GM12878 (cell line): Measurements from ENCODE around the gene WNT7A. TPM values are rescaled to one million over a fixed set of nuclear protein-coding genes. Genes with fewer than 3 reads are reported as not detected.

Source experiments
- ATAC-seq: fragments of 200-7000 bp; cut with Tn5 transposase; 3 replicates; pipeline ENCODE4 v1.9.1; 2020; ENCODE audit warnings: mild to moderate bottlenecking, moderate library complexity
- BruUV-seq: library from RNA; stranded (reverse); fragments of 400-500 nt; replicated peaks from 2 replicates; lab custom pipeline; 2021; lab: Mats Ljungman, UMichigan
- CTCF ChIA-PET: fragments of 300-600 bp; sonication (Branson Sonifier 250); formaldehyde crosslinking; extraction: SDS; loops from one replicate; lab custom pipeline; 2021; ENCODE audit warnings: inconsistent platforms; lab: Yijun Ruan, JAX
- POLR2A ChIA-PET: fragments of 350-600 bp; formaldehyde crosslinking; extraction: SDS; loops from one replicate; lab custom pipeline; 2021; ENCODE audit warnings: inconsistent platforms; lab: Charles Lee
- RAD21 ChIA-PET: fragments of 300-600 bp; sonication (Branson Sonifier 250); formaldehyde crosslinking; loops from one replicate; lab custom pipeline; 2023; ENCODE audit warnings: antibody characterized with exemption; ENCODE audit not compliant: unreplicated experiment; lab: Charles Lee
- SMC1A ChIA-PET: fragments of 300-600 bp; sonication (Branson Sonifier 250); formaldehyde crosslinking; loops from one replicate; lab custom pipeline; 2023; ENCODE audit not compliant: unreplicated experiment, uncharacterized antibody; lab: Charles Lee
- DNase-seq: peaks from one replicate; pipeline ENCODE4 v3.0.0-alpha.2; 2011; ENCODE audit warnings: low read depth, low spot score
- FAIRE-seq: peaks from 3 replicates; lab custom pipeline; 2011; peaks lifted over from hg19 to GRCh38; lab: Jason Lieb, UNC
- H2AFZ ChIP-seq: 2 replicates; pipeline ENCODE4 v1.6.0; 2011; ENCODE audit warnings: low read depth, low read length, control low read depth; ENCODE audit not compliant: control insufficient read depth
- H3K27ac ChIP-seq: 2 replicates; pipeline ENCODE4 v1.5.1; 2011; ENCODE audit warnings: control low read depth; ENCODE audit not compliant: control insufficient read depth, insufficient read depth
- H3K27me3 ChIP-seq, 2 experiments: replicated peaks in 1 of 2; 2 replicates each; pipeline versions ENCODE4 v1.6.0 to v1.6.1; 2011; ENCODE audit warnings: low read length in 1 of 2; ENCODE audit not compliant: control insufficient read depth in 2 of 2, insufficient read depth in 2 of 2
- H3K36me3 ChIP-seq, 2 experiments: 2 replicates each; pipeline ENCODE4 v1.5.1; 2011; ENCODE audit warnings: low read length in 1 of 2; ENCODE audit not compliant: control insufficient read depth in 2 of 2, insufficient read depth in 2 of 2
- H3K4me1 ChIP-seq: 2 replicates; pipeline ENCODE4 v1.6.1; 2011; ENCODE audit warnings: mild to moderate bottlenecking, low read length, moderate library complexity, mixed read lengths; ENCODE audit not compliant: control insufficient read depth, insufficient read depth
- H3K4me2 ChIP-seq: 2 replicates; pipeline ENCODE4 v1.6.0; 2011; ENCODE audit warnings: control low read depth; ENCODE audit not compliant: control insufficient read depth, insufficient read depth
- H3K4me3 ChIP-seq: fragments of 200-600 bp; sonication (generic); 2 replicates; pipeline ENCODE4 v1.5.1; 2016
- H3K79me2 ChIP-seq: 2 replicates; pipeline ENCODE4 v1.6.0; 2011; ENCODE audit warnings: low read length; ENCODE audit not compliant: control insufficient read depth, insufficient read depth
- H3K9ac ChIP-seq: 2 replicates; pipeline ENCODE4 v1.8.0; 2011; ENCODE audit warnings: low read length, control low read depth, mixed read lengths; ENCODE audit not compliant: control insufficient read depth, insufficient read depth
- H3K9me3 ChIP-seq: replicated peaks from 3 replicates; pipeline ENCODE4 v1.5.1; 2011; ENCODE audit warnings: mild to moderate bottlenecking, low read length; ENCODE audit not compliant: control insufficient read depth, insufficient read depth
- H4K20me1 ChIP-seq: 2 replicates; pipeline ENCODE4 v1.6.0; 2011; ENCODE audit not compliant: control insufficient read depth, insufficient read depth
- FOXM1 ChIP-seq: IDR thresholded peaks from 2 replicates; pipeline ENCODE4 v1.6.1; 2012; ENCODE audit warnings: low read depth, mild to moderate bottlenecking, inconsistent platforms, low read length, moderate library complexity
- KLF5 ChIP-seq: fragments of 450-650 bp; IDR thresholded peaks from 2 replicates; pipeline ENCODE4 v1.6.1; 2014; ENCODE audit warnings: mild to moderate bottlenecking; ENCODE audit not compliant: partially characterized antibody
- LARP7 ChIP-seq: fragments of 450-650 bp; IDR thresholded peaks from 2 replicates; pipeline ENCODE4 v1.6.1; 2017; ENCODE audit warnings: mild to moderate bottlenecking
- MYB ChIP-seq: fragments of 150-350 bp; IDR thresholded peaks from 2 replicates; pipeline ENCODE4 v1.6.1; 2014; ENCODE audit warnings: mild to moderate bottlenecking, low read depth, low read length, borderline replicate concordance
- NFIC ChIP-seq: IDR thresholded peaks from 2 replicates; pipeline ENCODE4 v1.6.1; 2012; ENCODE audit warnings: low read depth, mild to moderate bottlenecking, inconsistent platforms, low read length, moderate library complexity
- NR2C2 ChIP-seq: IDR thresholded peaks from 2 replicates; pipeline ENCODE4 v1.6.1; 2011; ENCODE audit warnings: borderline replicate concordance, low read depth; ENCODE audit not compliant: control insufficient read depth, insufficient read length
- PAX8 ChIP-seq: fragments of 450-650 bp; IDR thresholded peaks from 2 replicates; pipeline ENCODE4 v1.6.1; 2017; ENCODE audit warnings: mild to moderate bottlenecking, moderate library complexity
- PML ChIP-seq: IDR thresholded peaks from 2 replicates; pipeline ENCODE4 v1.6.1; 2012; ENCODE audit warnings: low read length, inconsistent platforms
- SPI1 ChIP-seq: IDR thresholded peaks from 2 replicates; pipeline ENCODE4 v1.6.1; 2011; ENCODE audit warnings: low read depth, mild to moderate bottlenecking, low read length, moderate library complexity, borderline replicate concordance; ENCODE audit not compliant: insufficient read depth
- WGBS: methylation state at CpG from one replicate; pipeline ENCODE4 v1.1.6; 2016; ENCODE audit warnings: low lambda C conversion rate; ENCODE audit not compliant: insufficient replicate concordance, insufficient coverage; ENCODE audit errors: missing lambda C conversion rate; 5-methylcytosine and 5-hydroxymethylcytosine counted together
- in situ Hi-C: fragments of 300-500 bp; cut with MboI; formaldehyde crosslinking; loops from 9 replicates; pipeline ENCODE4 v1.14.3; 2018; ENCODE audit warnings: mixed read lengths
- intact Hi-C: fragments of 100-400 bp; cut with micrococcal nuclease; formaldehyde crosslinking; loops from one replicate; pipeline ENCODE4 v1.14.2; 2022; ENCODE audit not compliant: unreplicated experiment
- polyA plus RNA-seq, 11 experiments: library from polyadenylated mRNA; depleted of rRNA in 4 of 11; unstranded in 6 of 11; stranded (reverse) in 5 of 11; fragments of >200 nt; fragmentation: Nextera tagmentation in 4 of 11; fragmentation: Illumina TruSeq in 1 of 11; extraction: Ambion mirVana in 4 of 11; extraction: Trizol in 1 of 11; gene quantifications; 1 replicate in 1 of 11; 2 replicates in 10 of 11; pipeline versions ENCODE4 v1.2.1 to v1.2.3, GENCODE V29; 2011 to 2016; ENCODE audit warnings: inconsistent platforms in 2 of 11, missing spikeins in 2 of 11, low read depth in 1 of 11
- total RNA-seq, 4 experiments: library from RNA; depleted of rRNA in 3 of 4; stranded (reverse); fragments of >200 nt in 3 of 4; fragmentation: Illumina TruSeq in 1 of 4; extraction: Trizol in 1 of 4; gene quantifications; 2 replicates each; pipeline versions ENCODE4 v1.2.1 to v1.2.3, GENCODE V29; 2013 to 2021
- TF ChIP-seq, protein P1 (sequence below): fragments of 450-650 bp; IDR thresholded peaks from 2 replicates; pipeline ENCODE4 v1.6.1; 2017; ENCODE audit warnings: antibody characterized with exemption, mild to moderate bottlenecking, moderate library complexity

WNT7A gene
- total and polyA plus RNA-seq, 10 of the 15 experiments (the other 5 are each of a cell fraction or from before 2014, with no cell fraction given): 0.08 TPM; not detected in 9

DNA sequence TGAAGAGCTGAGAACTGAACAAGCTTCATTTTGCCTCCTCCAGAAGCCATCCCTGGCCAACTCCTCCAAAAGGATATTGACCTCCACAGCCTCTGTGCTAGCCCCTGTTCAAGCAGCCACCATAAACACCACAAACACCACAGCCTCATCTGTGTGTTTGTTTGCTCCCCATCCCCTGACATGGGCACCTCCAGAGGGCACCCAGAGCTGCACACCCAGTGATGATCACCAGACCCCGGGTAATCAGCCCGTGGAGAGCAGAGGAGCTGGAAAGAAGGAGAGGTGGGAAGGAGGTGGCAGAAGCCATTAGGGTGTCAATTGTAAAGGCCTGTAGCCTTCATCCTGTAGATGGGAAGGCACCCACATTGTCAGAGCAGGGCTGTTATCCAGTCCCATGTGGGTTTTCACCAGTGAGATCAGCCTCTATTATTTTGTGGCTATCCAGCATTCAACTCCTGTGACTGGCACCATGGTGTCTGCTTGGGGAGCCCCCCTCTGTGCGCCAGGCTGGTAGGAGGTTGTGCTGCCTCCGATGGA, 6.8 kb upstream of the WNT7A start (continued):
- TF ChIP-seq MYB: no peak
- no peak for TF ChIP-seq PML
- TF ChIP-seq LARP7: no peak
- TF ChIP-seq NR2C2: no peak

DNA sequence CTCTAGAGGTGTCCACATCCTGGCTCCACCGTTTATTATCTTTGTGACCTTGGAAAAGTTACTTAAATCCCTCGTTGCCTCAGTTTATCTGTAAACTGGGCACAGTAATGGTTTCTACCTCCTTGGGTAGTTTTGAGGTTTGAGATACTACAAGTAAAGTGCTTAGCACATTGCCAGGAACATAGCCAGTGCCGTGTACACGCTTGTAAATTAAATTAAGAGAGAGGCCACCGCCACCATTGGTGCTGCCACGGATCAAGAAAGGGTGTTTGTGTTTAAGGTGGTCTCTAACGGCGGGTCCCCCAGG, 5.8 kb upstream of the WNT7A start:
- intact Hi-C loops: loop anchor here (1.0 to 10.0 kb wide), 2 partner anchors 228 to 391 kb away; no protein-coding TSS in a partner anchor
- 9% methylated on average over 8 of the region's 8 CpGs for WGBS
- in situ Hi-C loops: loop anchor here (5.0 kb wide), 1 partner anchor 228 kb away; no protein-coding TSS in a partner anchor

More for the DNA sequence above, 5.8 kb upstream of the WNT7A start:
- Histone ChIP-seq H3K9me3 (no peaks in the 10 kb centered on the region; the same call in 2 of the 3 replicates), H3K79me2 (no peaks in the 10 kb centered on the region), H3K4me3 (no peak overlapping the region), H3K9ac (no peak overlapping the region), H4K20me1 (no peaks in the 10 kb centered on the region), H3K4me2 (no peak overlapping the region), H3K36me3 (no peaks in the 10 kb centered on the region), H3K27ac (no peak overlapping the region), H3K27me3 (peaks cover 1 to 6% of the 10 kb centered on the region in 2 experiments)
- no TSS peak for BruUV-seq
- CTCF ChIA-PET: interaction anchor here (1.0 to 5.7 kb wide), 9 partner anchors 9 to 391 kb away, joined by 3 to 57 read pairs (median 5); no protein-coding TSS in a partner anchor
- no peak for DNase-seq
- RAD21 ChIA-PET: interaction anchor here (3.0 kb wide), 1 partner anchor 228 kb away, joined by 21 read pairs; no protein-coding TSS in a partner anchor
- POLR2A ChIA-PET: no interaction called here
- no peak for FAIRE-seq
- SMC1A ChIA-PET: interaction anchor here (1.0 to 1.8 kb wide), 4 partner anchors 12 to 230 kb away, joined by 3 to 12 read pairs (median 4); no protein-coding TSS in a partner anchor
- TF ChIP-seq FOXM1 (no peak), SPI1 (no peak), PAX8 (no peak), KLF5 (no peak), NFIC (no peak)
- TF ChIP-seq, protein P1, sequence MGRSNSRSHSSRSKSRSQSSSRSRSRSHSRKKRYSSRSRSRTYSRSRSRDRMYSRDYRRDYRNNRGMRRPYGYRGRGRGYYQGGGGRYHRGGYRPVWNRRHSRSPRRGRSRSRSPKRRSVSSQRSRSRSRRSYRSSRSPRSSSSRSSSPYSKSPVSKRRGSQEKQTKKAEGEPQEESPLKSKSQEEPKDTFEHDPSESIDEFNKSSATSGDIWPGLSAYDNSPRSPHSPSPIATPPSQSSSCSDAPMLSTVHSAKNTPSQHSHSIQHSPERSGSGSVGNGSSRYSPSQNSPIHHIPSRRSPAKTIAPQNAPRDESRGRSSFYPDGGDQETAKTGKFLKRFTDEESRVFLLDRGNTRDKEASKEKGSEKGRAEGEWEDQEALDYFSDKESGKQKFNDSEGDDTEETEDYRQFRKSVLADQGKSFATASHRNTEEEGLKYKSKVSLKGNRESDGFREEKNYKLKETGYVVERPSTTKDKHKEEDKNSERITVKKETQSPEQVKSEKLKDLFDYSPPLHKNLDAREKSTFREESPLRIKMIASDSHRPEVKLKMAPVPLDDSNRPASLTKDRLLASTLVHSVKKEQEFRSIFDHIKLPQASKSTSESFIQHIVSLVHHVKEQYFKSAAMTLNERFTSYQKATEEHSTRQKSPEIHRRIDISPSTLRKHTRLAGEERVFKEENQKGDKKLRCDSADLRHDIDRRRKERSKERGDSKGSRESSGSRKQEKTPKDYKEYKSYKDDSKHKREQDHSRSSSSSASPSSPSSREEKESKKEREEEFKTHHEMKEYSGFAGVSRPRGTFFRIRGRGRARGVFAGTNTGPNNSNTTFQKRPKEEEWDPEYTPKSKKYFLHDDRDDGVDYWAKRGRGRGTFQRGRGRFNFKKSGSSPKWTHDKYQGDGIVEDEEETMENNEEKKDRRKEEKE: no peak
- TF ChIP-seq, all 136 proteins: peak for 0
- H3K4me1 ChIP-seq: no peaks in the 10 kb centered on the region
- H2AFZ ChIP-seq: no peak overlapping the region
- no peak for ATAC-seq
